ENCODE results near the gene MYO1A. TPM values are rescaled to one million over a fixed set of nuclear protein-coding genes. Genes with fewer than 3 reads are reported as not detected.

The MYO1A gene
- total and polyA plus RNA-seq, 2 donors (not counting 1 experiment from before 2014, with no cell fraction given): 0.55 to 1.3 TPM

DNA sequence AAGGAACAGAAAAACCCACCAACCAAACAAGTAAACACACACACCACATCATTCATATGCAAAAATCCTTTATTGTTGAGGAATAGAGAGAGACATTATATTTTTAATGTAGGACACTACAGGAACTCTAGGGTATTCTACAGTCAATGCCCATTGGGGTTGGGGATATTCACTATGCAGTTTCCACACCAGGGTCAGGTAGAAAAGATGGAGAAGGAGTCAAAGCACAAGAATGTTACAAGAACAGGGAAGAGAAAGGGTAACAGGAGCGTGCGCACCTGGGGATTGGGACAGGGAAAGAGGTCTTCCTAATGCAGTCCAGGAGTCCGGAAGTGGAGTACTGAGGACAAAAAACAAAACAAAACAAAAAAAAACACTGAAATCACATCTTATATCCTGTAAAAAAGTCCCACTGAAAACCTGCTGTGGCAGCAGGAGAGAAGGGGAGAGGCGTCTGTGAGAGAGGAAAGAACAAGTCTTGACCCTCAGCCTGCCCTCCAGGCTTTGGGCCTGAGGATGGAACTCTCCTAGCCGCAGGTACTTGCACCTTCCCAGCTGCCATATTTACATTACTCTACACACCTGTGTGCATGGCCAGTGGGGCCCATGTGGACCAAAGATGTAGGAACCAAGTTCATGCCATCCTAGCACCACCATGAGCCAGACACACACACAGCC is 39.8 kb downstream of the MYO1A start:
- no peaks in the 10 kb centered on the region for H3K9me3 Mint-ChIP-seq (ENCODE audit: insufficient read depth)
- Histone ChIP-seq H3K4me2 (replicated peaks; ENCODE audit: low read depth, low read length, poor library complexity, severe bottlenecking) (no peak overlapping the region), H3K79me2 (ENCODE audit: control insufficient read depth, insufficient read depth, low read length) (peaks cover 10% of the 10 kb centered on the region), H2AFZ (ENCODE audit: insufficient read depth, low read depth, low read length, poor library complexity, severe bottlenecking) (no peak overlapping the region), H4K20me1 (ENCODE audit: control insufficient read depth, insufficient read depth, low read length, poor library complexity, severe bottlenecking) (no peaks in the 10 kb centered on the region), H3K27me3 (replicated peaks in 1 of 4; ENCODE audit: control extremely low read depth in 1 of 4, control insufficient read depth in 3 of 4, insufficient read depth in 4 of 4, low read length in 3 of 4) (peaks cover 0 to 3% (median 1%) of the 10 kb centered on the region in 4 experiments), H3K36me3 (replicated peaks in 1 of 2; ENCODE audit: control extremely low read depth in 1 of 2, control insufficient read depth in 1 of 2, extremely low read depth in 1 of 2, insufficient read depth in 2 of 2, low read length in 1 of 2) (no peaks in the 10 kb centered on the region), H3K4me3 (ENCODE audit: control extremely low read depth in 1 of 5, extremely low read depth in 1 of 5, insufficient read depth in 1 of 5, low read depth in 2 of 5, low read length in 4 of 5) (no peak overlapping the region), H3K27ac (ENCODE audit: low read length in 2 of 2) (no peak overlapping the region), H3K9ac (ENCODE audit: low read length) (no peak overlapping the region), H3K9me3 (ENCODE audit: control extremely low read depth in 1 of 3, control insufficient read depth in 2 of 3, insufficient read depth in 1 of 3, low read length in 2 of 3) (no peaks in the 10 kb centered on the region), H3K4me1 (ENCODE audit: control insufficient read depth in 2 of 2, insufficient read depth in 2 of 2, low read length in 2 of 2) (peaks cover 16 to 32% of the 10 kb centered on the region in 2 donors)
- no peak overlapping the region for H3K4me3 Mint-ChIP-seq
- ChIA-PET CTCF (interaction anchor here (0.6 to 3.1 kb wide), 6 partner anchors 9 to 661 kb away, joined by 3 to 12 read pairs (median 6); partner anchors contain the start of gene STAT6), POLR2A (interaction anchor here (0.5 kb wide), 1 partner anchor 944 kb away, joined by 3 read pairs; no protein-coding TSS in a partner anchor)
- TF ChIP-seq, protein P1, sequence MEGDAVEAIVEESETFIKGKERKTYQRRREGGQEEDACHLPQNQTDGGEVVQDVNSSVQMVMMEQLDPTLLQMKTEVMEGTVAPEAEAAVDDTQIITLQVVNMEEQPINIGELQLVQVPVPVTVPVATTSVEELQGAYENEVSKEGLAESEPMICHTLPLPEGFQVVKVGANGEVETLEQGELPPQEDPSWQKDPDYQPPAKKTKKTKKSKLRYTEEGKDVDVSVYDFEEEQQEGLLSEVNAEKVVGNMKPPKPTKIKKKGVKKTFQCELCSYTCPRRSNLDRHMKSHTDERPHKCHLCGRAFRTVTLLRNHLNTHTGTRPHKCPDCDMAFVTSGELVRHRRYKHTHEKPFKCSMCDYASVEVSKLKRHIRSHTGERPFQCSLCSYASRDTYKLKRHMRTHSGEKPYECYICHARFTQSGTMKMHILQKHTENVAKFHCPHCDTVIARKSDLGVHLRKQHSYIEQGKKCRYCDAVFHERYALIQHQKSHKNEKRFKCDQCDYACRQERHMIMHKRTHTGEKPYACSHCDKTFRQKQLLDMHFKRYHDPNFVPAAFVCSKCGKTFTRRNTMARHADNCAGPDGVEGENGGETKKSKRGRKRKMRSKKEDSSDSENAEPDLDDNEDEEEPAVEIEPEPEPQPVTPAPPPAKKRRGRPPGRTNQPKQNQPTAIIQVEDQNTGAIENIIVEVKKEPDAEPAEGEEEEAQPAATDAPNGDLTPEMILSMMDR (IDR thresholded peaks at IDR 0.05): no peak
- no peak for TF ChIP-seq EZH2 (IDR thresholded peaks at IDR 0.05; ENCODE audit: borderline replicate concordance, insufficient read depth, low read depth, low read length, poor library complexity, severe bottlenecking)
- intact Hi-C loops (cut with micrococcal nuclease): loop anchor here (2.0 to 10.0 kb wide), 2 partner anchors 173 to 375 kb away; partner anchors contain the start of gene BAZ2A
- H3K27ac Mint-ChIP-seq: no peak overlapping the region
- 100% methylated on average over 1 of the region's 5 CpGs for WGBS (ENCODE audit: insufficient coverage)
- ATAC-seq (ENCODE audit: low read depth) (no peak), DNase-seq (no peak)
- H3K4me1 Mint-ChIP-seq: peaks cover 32% of the 10 kb centered on the region
- H3K27me3 Mint-ChIP-seq: peaks cover 11% of the 10 kb centered on the region

GRCh38 chr12:57008178-57008577 is 41.8 kb downstream of the MYO1A start:
- no peaks in the 10 kb centered on the region for H3K9me3 ChIP-seq (ENCODE audit: control extremely low read depth in 1 of 3, control insufficient read depth in 2 of 3, insufficient read depth in 1 of 3, low read length in 2 of 3)
- CTCF ChIA-PET: interaction anchor here (0.6 to 3.3 kb wide), 12 partner anchors 10 to 487 kb away, joined by 3 to 27 read pairs (median 5); partner anchors contain the start of genes RBMS2 and STAT6
- H3K9me3 Mint-ChIP-seq (ENCODE audit: insufficient read depth): no peaks in the 10 kb centered on the region
- peak overlapping the region; percentile 67 for H3K27ac Mint-ChIP-seq
- POLR2A ChIA-PET: no interaction called here
- H3K4me3 Mint-ChIP-seq: peak overlapping the region; percentile 62
- H2AFZ ChIP-seq (ENCODE audit: insufficient read depth, low read depth, low read length, poor library complexity, severe bottlenecking): no peak overlapping the region
- no peaks in the 10 kb centered on the region for H4K20me1 ChIP-seq (ENCODE audit: control insufficient read depth, insufficient read depth, low read length, poor library complexity, severe bottlenecking)
- H3K79me2 ChIP-seq (ENCODE audit: control insufficient read depth, insufficient read depth, low read length): peaks cover 28% of the 10 kb centered on the region
- peaks cover 45% of the 10 kb centered on the region for H3K4me1 Mint-ChIP-seq
- H3K36me3 ChIP-seq (replicated peaks in 1 of 2; ENCODE audit: control extremely low read depth in 1 of 2, control insufficient read depth in 1 of 2, extremely low read depth in 1 of 2, insufficient read depth in 2 of 2, low read length in 1 of 2): peaks cover 0 to 14% of the 10 kb centered on the region in 2 experiments
- no peaks in the 10 kb centered on the region for H3K27me3 Mint-ChIP-seq
- no peak for ATAC-seq (ENCODE audit: low read depth)
- H3K4me3 ChIP-seq (ENCODE audit: control extremely low read depth in 1 of 5, extremely low read depth in 1 of 5, insufficient read depth in 1 of 5, low read depth in 2 of 5, low read length in 4 of 5): no peak overlapping the region
- no peak overlapping the region for H3K4me2 ChIP-seq (replicated peaks; ENCODE audit: low read depth, low read length, poor library complexity, severe bottlenecking)
- H3K27ac ChIP-seq (ENCODE audit: low read length in 2 of 2): no peak overlapping the region
- intact Hi-C loops (cut with micrococcal nuclease): loop anchor here (1.0 to 10.0 kb wide), 4 partner anchors 53 to 373 kb away; partner anchors contain the start of gene BAZ2A
- no peak for TF ChIP-seq EZH2 (IDR thresholded peaks at IDR 0.05; ENCODE audit: borderline replicate concordance, insufficient read depth, low read depth, low read length, poor library complexity, severe bottlenecking)
- TF ChIP-seq, protein P1 (IDR thresholded peaks at IDR 0.05): peak; percentile 63
- peak; percentile 65 for DNase-seq
- no peak overlapping the region for H3K9ac ChIP-seq (ENCODE audit: low read length)
- H3K4me1 ChIP-seq (ENCODE audit: control insufficient read depth in 2 of 2, insufficient read depth in 2 of 2, low read length in 2 of 2): peaks cover 20 to 35% of the 10 kb centered on the region in 2 donors
- H3K27me3 ChIP-seq (replicated peaks in 1 of 4; ENCODE audit: control extremely low read depth in 1 of 4, control insufficient read depth in 3 of 4, insufficient read depth in 4 of 4, low read length in 3 of 4): no peaks in the 10 kb centered on the region

Measured in B cell (primary cell).